ENCODE measurements around the gene TTLL12. TPM values are rescaled to one million over a fixed set of nuclear protein-coding genes. Genes with fewer than 3 reads are reported as not detected.

Gene TTLL12
- total and polyA plus RNA-seq, 2 of the 8 experiments (the other 6 are each of a cell fraction or from before 2014, with no cell fraction given): 101 to 124 TPM

- no peak for TF ChIP-seq SRF (IDR thresholded peaks at IDR 0.05; ENCODE audit: low read depth, low read length)
- no peak for TF ChIP-seq NRF1 (IDR thresholded peaks at IDR 0.05; ENCODE audit: low read depth, low read length)
- no peak for TF ChIP-seq CHD2 (IDR thresholded peaks at IDR 0.05; ENCODE audit: low read length)
- TF ChIP-seq TBP (IDR thresholded peaks at IDR 0.05; ENCODE audit: low read depth, low read length): no peak
These were observed 68.7 kb downstream of the TTLL12 start (continued) for GRCh38 chr22:43118024-43118849.
